Neural cell (in vitro differentiated cells): ENCODE measurements around the gene ALK.

Experiments used
- EZH2 ChIP-seq: fragments of 200-600, 300-800 bp; shearing (Covaris generic), sonication (generic); IDR thresholded peaks from 2 replicates; pipeline ENCODE4 v1.6.1; 2014; ENCODE audit warnings: antibody characterized with exemption, low read length, borderline replicate concordance, mild to moderate bottlenecking; ENCODE audit not compliant: insufficient read depth, poor library complexity, severe bottlenecking
- TF ChIP-seq, protein P1 (sequence below): fragments of 450-650 bp; IDR thresholded peaks from 2 replicates; pipeline ENCODE4 v1.5.1; 2014; ENCODE audit warnings: antibody characterized with exemption, mild to moderate bottlenecking, moderate library complexity; ENCODE audit not compliant: poor library complexity, severe bottlenecking

DNA sequence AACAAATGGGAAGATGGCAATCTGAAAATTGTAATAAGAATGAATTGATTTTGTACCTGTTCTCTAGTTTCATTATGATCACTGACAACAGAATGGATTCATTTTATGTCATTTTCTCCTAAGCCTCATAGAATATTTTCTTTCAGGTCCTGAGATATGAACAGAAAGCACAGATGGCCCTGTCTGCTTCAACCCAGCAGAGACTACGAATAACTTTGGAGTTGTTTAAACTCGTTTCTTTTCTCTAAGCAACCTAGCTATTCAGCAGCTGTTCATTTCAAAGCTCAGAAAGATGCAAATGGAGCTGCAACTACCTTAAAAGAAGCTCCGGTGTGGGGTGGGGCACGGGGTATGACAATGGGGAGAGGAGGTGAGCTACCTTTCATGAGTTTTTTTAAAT lies 124.9 kb downstream of the ALK start:
- TF ChIP-seq EZH2: no peak
- TF ChIP-seq, protein P1, sequence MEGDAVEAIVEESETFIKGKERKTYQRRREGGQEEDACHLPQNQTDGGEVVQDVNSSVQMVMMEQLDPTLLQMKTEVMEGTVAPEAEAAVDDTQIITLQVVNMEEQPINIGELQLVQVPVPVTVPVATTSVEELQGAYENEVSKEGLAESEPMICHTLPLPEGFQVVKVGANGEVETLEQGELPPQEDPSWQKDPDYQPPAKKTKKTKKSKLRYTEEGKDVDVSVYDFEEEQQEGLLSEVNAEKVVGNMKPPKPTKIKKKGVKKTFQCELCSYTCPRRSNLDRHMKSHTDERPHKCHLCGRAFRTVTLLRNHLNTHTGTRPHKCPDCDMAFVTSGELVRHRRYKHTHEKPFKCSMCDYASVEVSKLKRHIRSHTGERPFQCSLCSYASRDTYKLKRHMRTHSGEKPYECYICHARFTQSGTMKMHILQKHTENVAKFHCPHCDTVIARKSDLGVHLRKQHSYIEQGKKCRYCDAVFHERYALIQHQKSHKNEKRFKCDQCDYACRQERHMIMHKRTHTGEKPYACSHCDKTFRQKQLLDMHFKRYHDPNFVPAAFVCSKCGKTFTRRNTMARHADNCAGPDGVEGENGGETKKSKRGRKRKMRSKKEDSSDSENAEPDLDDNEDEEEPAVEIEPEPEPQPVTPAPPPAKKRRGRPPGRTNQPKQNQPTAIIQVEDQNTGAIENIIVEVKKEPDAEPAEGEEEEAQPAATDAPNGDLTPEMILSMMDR: no peak
